Posterior cingulate gyrus (tissue), 11 donors: Measurements from ENCODE around the gene ADAM17.

Experiments used
- DNase-seq, 10 donors: peaks; one replicate each; pipeline versions ENCODE4 v3.0.0 to v3.0.0-alpha.2; 2020 to 2021; ENCODE audit warnings: mixed read lengths in 3 of 10
- intact Hi-C: fragments of 100-400 bp; cut with DNase I; formaldehyde crosslinking; loops from one replicate; pipeline ENCODE4 v1.15.1; 2023

Gene ADAM17

DNA sequence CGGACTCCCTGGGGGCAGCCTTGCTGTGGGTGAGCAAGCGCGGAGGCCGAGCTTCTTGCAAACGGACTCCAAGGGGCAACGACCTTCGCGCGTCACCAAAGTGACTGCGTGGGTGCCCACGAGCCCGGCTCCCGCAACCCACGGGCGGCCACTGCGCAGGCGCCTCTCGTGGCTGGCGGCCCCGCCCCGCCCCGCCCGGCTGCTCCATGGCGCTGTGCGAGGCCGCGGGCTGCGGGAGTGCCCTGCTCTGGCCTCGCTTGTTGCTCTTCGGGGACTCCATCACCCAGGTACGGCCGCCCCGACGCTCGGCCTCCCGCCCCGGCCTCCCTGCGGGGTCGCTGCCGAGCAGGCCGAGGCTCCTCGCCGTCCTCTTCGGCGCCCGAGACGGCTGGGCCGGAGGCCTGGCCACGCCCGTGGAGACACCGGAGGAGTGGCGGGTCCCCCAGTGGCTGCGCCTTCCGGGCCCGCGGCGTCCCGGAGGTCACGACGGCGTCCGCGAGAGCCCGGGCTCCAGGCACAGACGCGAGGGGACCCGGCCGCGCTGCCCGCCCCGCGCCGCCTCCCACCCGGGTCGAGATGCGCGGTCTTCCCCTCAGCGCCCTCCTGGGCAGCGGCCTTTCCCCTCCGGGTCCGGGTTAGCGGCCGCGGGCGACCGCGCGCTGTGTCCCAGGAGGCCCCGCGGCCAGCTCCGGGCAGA, 81.1 kb downstream of the ADAM17 start, which contains the start of gene IAH1:
Gene IAH1 (plus strand): TSS at position 191 of the 697 bp plus-strand sequence. CDS start 16 bp downstream, at position 207.
- intact Hi-C loops, result loop anchor here (1.0 to 10.0 kb wide), 3 partner anchors 51 to 330 kb away; partner anchors contain the start of genes ADAM17, CPSF3 and ITGB1BP1
- peak; percentile 53 to 96 (median 72) for DNase-seq

GRCh38 chr2:9473985-9474360, 81.7 kb downstream of the ADAM17 start:
- DNase-seq, result peak; percentile 45 to 94 (median 76)
- intact Hi-C loops, result loop anchor here (1.0 to 10.0 kb wide), 3 partner anchors 51 to 329 kb away; partner anchors contain the start of genes ADAM17, CPSF3 and ITGB1BP1

GRCh38 chr2:9473308-9473984, 82.2 kb downstream of the ADAM17 start:
- DNase-seq, result no peak
- intact Hi-C loops, result loop anchor here (10.0 kb wide), 1 partner anchor 329 kb away; no protein-coding TSS in a partner anchor

DNA sequence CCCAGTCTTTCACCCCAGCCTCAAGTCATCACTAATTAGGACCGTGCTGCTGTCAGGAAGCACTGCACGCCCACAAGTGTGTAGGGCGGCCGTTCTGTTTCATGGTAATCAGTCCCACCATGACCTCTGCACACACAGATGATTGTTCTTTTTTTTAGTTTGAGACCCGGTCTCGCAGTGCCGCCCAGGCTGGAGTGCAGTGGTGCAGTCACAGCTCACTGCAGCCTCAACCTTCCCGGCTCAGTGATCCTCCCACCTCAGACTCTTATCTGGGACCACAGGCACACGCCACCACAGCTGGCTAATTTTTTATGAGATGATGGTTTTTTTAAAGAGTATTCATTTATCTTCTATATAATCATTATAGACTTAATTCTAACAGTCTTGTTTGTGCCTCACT, 83.1 kb downstream of the ADAM17 start:
- intact Hi-C loops, result loop anchor here (10.0 kb wide), 1 partner anchor 328 kb away; no protein-coding TSS in a partner anchor
- no peak for DNase-seq

DNA sequence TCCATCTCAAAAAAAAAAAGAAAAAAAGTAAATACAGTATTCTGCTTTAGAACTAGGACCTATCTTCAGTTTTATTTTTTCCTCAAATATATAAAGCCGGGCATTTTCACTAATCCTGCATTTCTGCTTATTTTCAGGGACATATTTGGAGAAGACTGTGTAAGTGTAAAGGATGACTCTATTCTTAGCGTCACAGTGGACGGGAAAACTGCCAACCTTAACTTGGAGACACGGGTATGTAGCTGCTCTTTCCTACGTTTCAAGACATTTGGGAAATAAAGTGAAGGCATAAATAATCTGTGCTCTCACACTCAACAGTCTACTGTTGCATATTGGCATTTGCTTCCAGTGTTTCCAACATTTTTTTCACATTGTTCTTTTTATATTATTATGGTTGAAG, 84.4 kb downstream of the ADAM17 start:
- intact Hi-C loops, result loop anchor here (10.0 kb wide), 1 partner anchor 326 kb away; no protein-coding TSS in a partner anchor
- DNase-seq, result no peak

- intact Hi-C loops, result no loop called here
- DNase-seq, result no peak
Measured at GRCh38 chr2:9467687-9468086, 87.9 kb downstream of the ADAM17 start.

- intact Hi-C loops, result no loop called here
- DNase-seq, result no peak
Measured at GRCh38 chr2:9466147-9466683, 89.4 kb downstream of the ADAM17 start.

DNA sequence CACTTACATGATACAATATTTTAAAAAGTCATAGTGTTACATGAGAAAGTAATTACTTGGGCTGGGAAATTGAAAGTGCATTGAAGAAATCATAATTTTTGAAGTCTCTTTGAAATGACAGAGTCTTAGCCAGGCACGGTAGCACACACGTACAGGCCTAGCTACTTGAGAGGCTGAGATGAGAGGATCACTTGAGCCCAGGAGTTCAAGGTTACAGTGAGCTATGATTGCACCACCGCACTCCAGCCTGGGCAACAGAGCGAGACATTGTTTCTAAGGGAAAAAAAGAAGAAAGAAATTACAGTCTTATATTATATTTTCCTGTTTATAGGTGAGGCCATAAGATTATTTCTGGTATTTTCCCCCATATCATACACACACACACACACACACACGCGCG, 90.5 kb downstream of the ADAM17 start:
- intact Hi-C loops, result no loop called here
- no peak for DNase-seq

DNA sequence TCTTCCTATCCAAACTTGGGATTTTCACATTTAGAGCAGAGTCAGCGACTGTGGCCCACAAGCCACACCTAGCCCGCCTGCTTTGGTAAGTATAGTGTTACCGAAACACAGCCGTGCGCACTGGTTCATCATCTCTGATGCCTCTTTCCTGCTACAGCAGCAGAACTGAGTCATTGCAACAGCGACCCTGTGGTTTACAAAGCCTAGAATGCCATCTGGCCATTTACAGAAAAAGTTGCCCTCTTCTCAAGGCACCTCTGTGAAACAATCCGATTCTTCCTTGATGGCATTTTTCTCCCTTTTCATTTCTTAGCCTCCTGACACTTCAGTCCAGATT, 92.0 kb downstream of the ADAM17 start:
- intact Hi-C loops, result no loop called here
- no peak for DNase-seq

GRCh38 chr2:9462886-9463697, 92.5 kb downstream of the ADAM17 start:
- intact Hi-C loops, result no loop called here
- DNase-seq, result no peak

- no peak for DNase-seq
- intact Hi-C loops, result no loop called here
Measured at GRCh38 chr2:9462313-9462712, 93.3 kb downstream of the ADAM17 start.

- intact Hi-C loops, result no loop called here
- no peak for DNase-seq
Measured at GRCh38 chr2:9461079-9461478, 94.6 kb downstream of the ADAM17 start.

DNA sequence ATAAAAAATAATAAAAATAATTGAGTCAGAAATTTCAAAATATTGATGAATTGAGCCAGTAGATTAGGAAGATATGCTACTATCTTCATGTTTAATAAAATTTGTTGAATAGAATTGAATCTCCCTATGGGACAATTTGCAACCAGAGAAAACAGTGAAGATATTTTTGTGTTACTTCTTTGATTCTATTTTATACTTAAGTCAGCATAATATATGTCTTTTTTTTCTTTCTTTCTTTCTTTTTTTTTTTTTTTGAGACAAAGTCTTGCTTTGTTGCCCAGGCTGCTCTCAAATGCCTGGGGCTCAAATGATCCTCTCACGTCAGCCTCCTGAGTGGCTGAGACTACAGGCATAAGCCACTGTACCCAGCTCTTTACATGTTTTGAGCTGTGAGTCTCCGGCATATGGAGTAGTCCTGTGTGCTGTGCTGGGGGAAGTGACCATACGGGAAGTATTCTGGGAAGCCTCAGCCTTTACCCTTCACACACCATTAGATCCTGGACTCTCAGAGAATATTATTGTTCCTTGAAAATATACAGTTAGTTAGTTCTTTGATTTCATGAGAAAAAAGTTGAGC, 95.1 kb downstream of the ADAM17 start:
- intact Hi-C loops, result no loop called here
- no peak for DNase-seq

- intact Hi-C loops, result no loop called here
- DNase-seq, result no peak
Measured at GRCh38 chr2:9451231-9451630, 104.4 kb downstream of the ADAM17 start.

DNA sequence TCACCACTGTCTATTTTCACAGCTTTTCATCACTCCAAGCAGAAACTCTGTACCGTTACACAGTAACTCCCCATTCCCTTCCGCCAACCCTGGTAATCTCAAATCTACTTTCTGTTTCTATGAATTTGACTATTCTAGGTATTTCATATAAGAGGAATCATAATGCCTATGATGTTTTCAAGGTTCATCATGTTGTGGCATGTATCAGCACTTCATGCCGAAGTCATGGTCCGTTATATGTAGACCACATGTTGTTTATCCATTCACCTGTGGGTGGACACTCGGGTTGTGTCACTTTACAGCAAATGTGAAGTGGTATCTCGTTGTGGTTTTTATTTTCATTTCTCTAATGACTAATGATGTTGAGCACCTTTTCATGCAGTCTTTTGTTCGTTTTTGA, 110.5 kb downstream of the ADAM17 start:
- no peak for DNase-seq
- intact Hi-C loops, result no loop called here

- intact Hi-C loops, result no loop called here
- no peak for DNase-seq
Measured at GRCh38 chr2:9443526-9443925, 112.1 kb downstream of the ADAM17 start.

DNA sequence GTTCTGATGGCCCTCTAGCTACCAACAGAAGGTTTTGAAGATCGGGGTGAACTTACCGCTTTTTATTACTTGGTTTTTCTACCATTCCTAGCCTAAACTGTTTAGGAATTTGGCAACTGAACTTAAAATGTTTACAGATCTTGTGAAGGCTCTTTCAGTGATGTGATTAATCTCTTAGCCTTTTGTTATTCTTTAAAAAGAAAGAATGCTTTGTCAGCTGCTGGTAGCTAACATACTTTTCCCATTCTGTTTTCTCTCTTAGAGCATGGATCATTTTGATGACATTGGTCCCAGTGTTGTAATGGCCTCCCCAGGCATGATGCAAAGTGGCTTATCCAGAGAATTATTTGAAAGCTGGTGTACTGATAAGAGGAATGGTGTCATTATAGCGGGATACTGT, 114.1 kb downstream of the ADAM17 start:
- intact Hi-C loops, result no loop called here

GRCh38 chr2:9440058-9440727, 115.4 kb downstream of the ADAM17 start:
- intact Hi-C loops, result no loop called here
- no peak for DNase-seq

More for the DNA sequence above, 114.1 kb downstream of the ADAM17 start:
- DNase-seq, result no peak

- DNase-seq, result no peak
- intact Hi-C loops, result no loop called here
Measured at GRCh38 chr2:9439536-9439935, 116.1 kb downstream of the ADAM17 start.
